Stimulated activated CD4-positive, alpha-beta T cell treated with anti-CD3 and anti-CD28 coated beads, Interleukin-2, amount 100 ng/mL, for 24 hours (primary cell): ENCODE results near the gene ITPRIPL1.
A peak's percentile ranks its signal among the peaks of the same experiment; 100 is the strongest.
"Not testable (repeated sequence)": the region's sequence is repeated elsewhere in the genome, so short reads cannot be mapped to it uniquely, and the experiment has no call there.

Source experiments
- DNase-seq, 2 donors: peaks; one replicate each; pipeline ENCODE4 v3.0.0-alpha.2; 2020

ITPRIPL1 gene

GRCh38 chr2:96325041-96325883, at the start of gene ITPRIPL1:
Gene ITPRIPL1, plus strand, starts transcription at chr2:96325317. Its CDS starts 523 bp downstream, at chr2:96325840.
- peak; percentile 46 to 62 for DNase-seq

GRCh38 chr2:96276787-96277499, 48.2 kb upstream of the ITPRIPL1 start:
- DNase-seq, result no peak

GRCh38 chr2:96287273-96287856, 37.8 kb upstream of the ITPRIPL1 start:
- no peak for DNase-seq

- DNase-seq, result no peak
Observed at GRCh38 chr2:96291751-96292150, 33.4 kb upstream of the ITPRIPL1 start.

GRCh38 chr2:96294271-96294670, 30.8 kb upstream of the ITPRIPL1 start:
- DNase-seq, result not testable (repeated sequence)

- no peak for DNase-seq
Observed at GRCh38 chr2:96296925-96297324, 28.2 kb upstream of the ITPRIPL1 start.

GRCh38 chr2:96301865-96302264, 23.3 kb upstream of the ITPRIPL1 start:
- no peak for DNase-seq

- DNase-seq, result no peak
Observed at GRCh38 chr2:96304606-96305005, 20.5 kb upstream of the ITPRIPL1 start.

GRCh38 chr2:96305091-96305978, 19.8 kb upstream of the ITPRIPL1 start, which contains the start of gene SNRNP200:
Gene SNRNP200, minus strand, starts transcription at chr2:96305546. Its CDS starts 109 bp downstream, at chr2:96305437.
- peak; percentile 93 to 94 for DNase-seq

GRCh38 chr2:96305979-96306308, 19.2 kb upstream of the ITPRIPL1 start:
- DNase-seq, result no peak

GRCh38 chr2:96306370-96306769, 18.7 kb upstream of the ITPRIPL1 start:
- no peak for DNase-seq

GRCh38 chr2:96308248-96308647, 16.9 kb upstream of the ITPRIPL1 start:
- no peak for DNase-seq

GRCh38 chr2:96315005-96315399, 10.1 kb upstream of the ITPRIPL1 start:
- no peak for DNase-seq

- DNase-seq, result no peak
Observed at GRCh38 chr2:96315400-96316071, 9.6 kb upstream of the ITPRIPL1 start.

- no peak for DNase-seq
Observed at GRCh38 chr2:96316999-96317398, 8.1 kb upstream of the ITPRIPL1 start.

GRCh38 chr2:96317584-96317997, 7.5 kb upstream of the ITPRIPL1 start:
- no peak for DNase-seq

- no peak for DNase-seq
Observed at GRCh38 chr2:96318723-96319122, 6.4 kb upstream of the ITPRIPL1 start.

GRCh38 chr2:96319396-96319795, 5.7 kb upstream of the ITPRIPL1 start:
- DNase-seq, result no peak

GRCh38 chr2:96320326-96320725, 4.8 kb upstream of the ITPRIPL1 start:
- DNase-seq, result no peak

- DNase-seq, result peak; percentile 39 to 56
Observed at GRCh38 chr2:96320728-96321622, 4.1 kb upstream of the ITPRIPL1 start.

- no peak for DNase-seq
Observed at GRCh38 chr2:96323849-96324248, 1.3 kb upstream of the ITPRIPL1 start.
